Epithelial cell of proximal tubule (primary cell): ENCODE results near the gene LILRB4. TPM values are rescaled to one million over a fixed set of nuclear protein-coding genes. Genes with fewer than 3 reads are reported as not detected.

Source experiments
- DNase-seq: peaks from one replicate; pipeline ENCODE4 v3.0.0-alpha.2; 2011; ENCODE audit warnings: low read depth
- H3K4me3 ChIP-seq: 2 replicates; pipeline ENCODE4 v1.5.1; 2011; ENCODE audit warnings: low read depth, mild to moderate bottlenecking, low read length
- total RNA-seq: library from RNA; depleted of rRNA; stranded (reverse); fragments of >200 nt; gene quantifications from 2 replicates; pipeline ENCODE4 v1.2.3, GENCODE V29; 2015
- TF ChIP-seq, protein P1 (sequence below): conservative IDR thresholded peaks from 2 replicates; pipeline ENCODE4 v1.5.1; 2012; ENCODE audit warnings: low read depth, mild to moderate bottlenecking, low read length

Gene LILRB4
- total RNA-seq, 1 donor from 2014 or later: not detected

DNA sequence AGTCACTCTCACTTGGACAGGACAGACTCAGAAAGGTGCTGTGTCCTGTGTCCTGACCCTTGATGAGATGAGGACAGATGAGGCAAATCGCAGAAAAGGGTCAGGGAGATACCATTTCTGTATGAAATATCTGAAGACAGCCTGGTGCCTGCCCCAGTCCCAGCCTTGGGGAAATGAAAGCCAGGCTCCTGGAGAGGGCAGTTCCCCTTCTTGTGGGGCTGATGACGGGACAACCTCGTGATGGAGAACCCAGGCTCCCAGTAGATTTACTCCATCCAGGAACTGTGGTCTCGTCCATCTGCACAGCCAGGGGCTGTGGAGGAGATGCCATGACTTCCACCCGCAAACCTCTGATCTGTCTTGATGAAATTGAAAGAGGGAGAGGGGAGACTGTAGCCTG is 18.7 kb upstream of the LILRB4 start:
- TF ChIP-seq, protein P1, sequence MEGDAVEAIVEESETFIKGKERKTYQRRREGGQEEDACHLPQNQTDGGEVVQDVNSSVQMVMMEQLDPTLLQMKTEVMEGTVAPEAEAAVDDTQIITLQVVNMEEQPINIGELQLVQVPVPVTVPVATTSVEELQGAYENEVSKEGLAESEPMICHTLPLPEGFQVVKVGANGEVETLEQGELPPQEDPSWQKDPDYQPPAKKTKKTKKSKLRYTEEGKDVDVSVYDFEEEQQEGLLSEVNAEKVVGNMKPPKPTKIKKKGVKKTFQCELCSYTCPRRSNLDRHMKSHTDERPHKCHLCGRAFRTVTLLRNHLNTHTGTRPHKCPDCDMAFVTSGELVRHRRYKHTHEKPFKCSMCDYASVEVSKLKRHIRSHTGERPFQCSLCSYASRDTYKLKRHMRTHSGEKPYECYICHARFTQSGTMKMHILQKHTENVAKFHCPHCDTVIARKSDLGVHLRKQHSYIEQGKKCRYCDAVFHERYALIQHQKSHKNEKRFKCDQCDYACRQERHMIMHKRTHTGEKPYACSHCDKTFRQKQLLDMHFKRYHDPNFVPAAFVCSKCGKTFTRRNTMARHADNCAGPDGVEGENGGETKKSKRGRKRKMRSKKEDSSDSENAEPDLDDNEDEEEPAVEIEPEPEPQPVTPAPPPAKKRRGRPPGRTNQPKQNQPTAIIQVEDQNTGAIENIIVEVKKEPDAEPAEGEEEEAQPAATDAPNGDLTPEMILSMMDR: no peak
- H3K4me3 ChIP-seq: no peak overlapping the region
- DNase-seq: no peak

DNA sequence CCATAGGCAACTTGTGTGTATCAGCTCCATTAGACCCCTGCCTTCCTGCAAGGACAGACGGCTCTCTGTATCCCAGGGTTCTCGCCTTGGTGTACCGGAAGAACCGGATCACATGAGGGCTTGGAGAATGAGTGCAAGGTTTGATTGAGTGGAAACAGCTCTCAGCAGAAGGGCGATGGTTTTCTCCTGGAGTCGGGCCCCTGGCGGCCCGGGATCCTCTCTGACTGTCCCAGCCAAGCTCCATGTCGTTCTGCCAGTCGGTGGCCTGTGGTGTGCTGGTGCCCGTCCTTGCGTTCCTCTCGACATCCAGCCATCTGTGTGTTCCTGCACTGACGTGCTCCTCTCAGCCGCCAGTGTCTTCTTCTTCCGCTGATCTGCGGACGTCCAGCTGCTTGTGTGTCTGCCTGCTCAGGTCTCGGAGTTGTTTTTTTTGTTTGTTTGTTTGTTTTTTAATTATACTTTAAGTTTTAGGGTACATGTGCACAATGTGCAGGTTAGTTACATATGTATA is 16.4 kb upstream of the LILRB4 start:
- TF ChIP-seq, protein P1: no peak
- DNase-seq: no peak
- no peak overlapping the region for H3K4me3 ChIP-seq

DNA sequence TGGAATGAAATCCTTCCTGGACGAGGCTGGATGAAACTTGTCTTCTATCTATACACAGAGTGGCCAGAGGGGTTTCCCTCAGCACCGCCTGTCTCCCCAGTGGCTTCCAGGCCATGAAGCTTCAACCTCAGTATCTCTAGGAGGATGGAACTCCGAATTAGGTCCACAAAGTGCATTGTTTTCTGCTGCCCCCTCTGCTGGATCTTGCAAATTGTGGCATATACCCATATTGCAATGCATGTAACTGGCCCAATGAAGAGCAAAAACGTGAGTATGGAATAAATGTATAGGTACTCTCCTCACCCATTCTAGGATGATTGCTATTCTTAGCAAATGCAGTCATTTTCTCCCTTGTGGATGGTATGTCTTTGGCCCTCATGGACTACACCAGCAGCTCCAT is 14.7 kb upstream of the LILRB4 start:
- H3K4me3 ChIP-seq: no peak overlapping the region
- TF ChIP-seq, protein P1: no peak
- no peak for DNase-seq

DNA sequence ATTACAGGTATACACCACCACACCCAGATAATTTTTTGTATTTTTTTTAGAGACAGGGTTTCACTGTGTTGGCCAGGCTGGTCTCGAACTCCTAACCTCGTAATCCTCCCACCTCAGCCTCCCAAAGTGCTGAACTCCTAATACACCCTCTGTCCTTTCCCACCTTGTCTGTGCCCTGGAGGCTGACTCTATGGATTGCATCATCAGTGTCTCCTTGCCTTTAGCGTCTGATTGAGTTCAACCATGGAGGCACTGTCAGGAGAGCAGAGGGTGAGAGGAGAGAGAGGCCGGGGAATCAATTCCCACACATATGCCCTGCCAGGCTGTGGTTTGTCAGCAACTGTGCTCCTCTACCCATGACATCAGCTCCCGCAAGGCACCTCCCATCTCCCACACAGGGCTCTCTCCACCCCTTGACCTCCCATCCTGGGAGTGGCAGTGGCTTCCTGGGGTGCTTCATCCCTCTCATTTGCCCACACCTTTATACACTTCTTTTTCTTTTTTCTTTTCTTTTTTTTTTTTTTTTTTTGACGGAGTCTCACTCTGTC is 12.6 kb upstream of the LILRB4 start:
- no peak overlapping the region for H3K4me3 ChIP-seq
- TF ChIP-seq, protein P1: no peak
- DNase-seq: no peak

DNA sequence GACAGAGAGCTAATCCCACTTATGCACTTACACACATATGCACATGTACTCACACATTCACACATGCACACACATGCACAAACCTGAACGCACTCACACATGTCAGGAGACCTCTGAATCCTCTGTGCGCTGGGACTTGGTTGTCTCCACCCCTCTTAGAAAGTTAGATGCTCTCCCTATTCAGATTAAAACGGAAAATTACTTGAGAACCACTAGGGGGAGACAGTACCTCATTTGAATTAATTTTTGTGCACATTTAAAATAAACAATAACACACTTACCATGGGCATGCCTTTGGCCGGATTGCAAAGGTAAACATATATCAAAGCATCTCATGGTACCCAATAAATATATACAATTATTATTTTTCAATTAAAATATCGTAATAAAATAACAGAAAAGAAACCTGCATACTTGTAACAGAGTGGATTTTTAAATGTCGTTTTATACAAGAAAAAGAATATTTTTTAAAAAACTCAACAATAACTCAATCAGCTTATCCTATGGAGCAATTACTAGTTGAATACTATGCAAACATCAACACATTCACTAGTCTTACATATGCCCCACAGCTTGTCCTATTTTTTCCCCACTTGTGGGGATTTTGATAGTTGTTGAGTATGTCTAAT is 9.5 kb upstream of the LILRB4 start:
- DNase-seq: no peak
- H3K4me3 ChIP-seq: no peak overlapping the region
- TF ChIP-seq, protein P1: peak; percentile 49

DNA sequence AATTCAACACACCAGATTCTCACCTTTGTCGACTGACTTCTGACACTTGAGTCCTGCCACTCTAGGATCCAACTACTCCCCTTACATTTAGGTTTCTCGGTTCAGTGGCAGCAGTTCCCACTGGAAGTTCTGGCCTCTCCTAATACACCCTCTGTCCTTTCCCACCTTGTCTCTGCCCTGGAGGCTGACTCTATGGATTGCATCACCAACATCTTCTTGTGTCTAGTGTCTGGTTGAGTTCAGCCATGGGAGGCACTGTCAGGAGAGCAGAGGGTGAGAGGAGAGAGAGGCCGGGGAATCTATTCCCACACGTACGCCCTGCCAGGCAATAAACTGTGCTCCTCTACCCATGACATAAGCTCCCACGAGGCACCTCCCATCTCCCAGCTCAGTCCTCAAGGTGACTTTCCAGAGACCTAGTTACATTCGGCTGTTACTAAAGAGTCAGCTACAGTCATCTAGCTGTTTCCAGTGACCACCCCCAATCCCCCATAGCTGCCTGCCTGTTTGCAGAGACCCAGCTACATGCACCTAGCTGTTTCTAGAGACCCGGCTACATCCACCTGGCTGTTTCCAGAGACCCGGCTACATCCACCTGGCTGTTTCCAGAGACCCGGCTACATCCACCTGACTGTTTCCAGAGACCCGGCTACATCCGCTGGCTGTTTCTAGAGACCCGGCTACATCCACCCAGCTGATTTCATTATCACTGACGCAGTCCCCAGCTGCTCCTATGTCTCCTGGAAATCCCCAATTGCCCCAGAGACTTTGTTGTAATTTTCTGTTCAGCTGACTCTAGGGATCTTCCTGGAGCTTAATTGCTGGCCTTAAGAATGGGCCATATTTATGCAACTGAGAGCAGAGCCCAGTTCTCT is 8.1 kb upstream of the LILRB4 start:
- TF ChIP-seq, protein P1: no peak
- DNase-seq: no peak
- no peak overlapping the region for H3K4me3 ChIP-seq
